Astrocyte (in vitro differentiated cells and primary cell): ENCODE results near the gene ADIPOR2. TPM values are rescaled to one million over a fixed set of nuclear protein-coding genes. Genes with fewer than 3 reads are reported as not detected.

Experiments used
- DNase-seq: peaks from one replicate; pipeline ENCODE4 v3.0.0-alpha.2; 2010; ENCODE audit warnings: low read depth
- FAIRE-seq: peaks from 2 replicates; lab custom pipeline; 2011; peaks lifted over from hg19 to GRCh38; lab: Jason Lieb, UNC
- H2AFZ ChIP-seq: 2 replicates; pipeline ENCODE4 v1.6.0; 2012; ENCODE audit warnings: low read depth, low read length, inconsistent platforms
- H3K27ac ChIP-seq: 2 replicates; pipeline ENCODE4 v1.5.1; 2011; ENCODE audit warnings: low read depth, low read length, inconsistent platforms
- H3K27me3 ChIP-seq: 2 replicates; pipeline ENCODE4 v1.6.0; 2011; ENCODE audit warnings: low read length, inconsistent platforms; ENCODE audit not compliant: insufficient read depth
- H3K36me3 ChIP-seq: 2 replicates; pipeline ENCODE4 v1.5.1; 2011; ENCODE audit warnings: low read length, inconsistent platforms; ENCODE audit not compliant: insufficient read depth
- H3K4me1 ChIP-seq: 2 replicates; pipeline ENCODE4 v1.5.1; 2011; ENCODE audit warnings: low read length, inconsistent platforms; ENCODE audit not compliant: insufficient read depth
- H3K4me2 ChIP-seq: 2 replicates; pipeline ENCODE4 v1.6.0; 2012; ENCODE audit warnings: low read length, inconsistent platforms
- H3K4me3 ChIP-seq: 2 replicates; pipeline ENCODE4 v1.5.1; 2011; ENCODE audit warnings: low read depth, mild to moderate bottlenecking, low read length, inconsistent platforms; ENCODE audit not compliant: insufficient read depth
- H3K79me2 ChIP-seq: 2 replicates; pipeline ENCODE4 v1.6.0; 2012; ENCODE audit warnings: mild to moderate bottlenecking, low read length, inconsistent platforms; ENCODE audit not compliant: insufficient read depth
- H3K9ac ChIP-seq: 2 replicates; pipeline ENCODE4 v1.6.0; 2012; ENCODE audit warnings: mild to moderate bottlenecking, low read length, inconsistent platforms
- H3K9me3 ChIP-seq: 2 replicates; pipeline ENCODE4 v1.5.1; 2012; ENCODE audit warnings: low read depth, mild to moderate bottlenecking, low read length, inconsistent platforms; ENCODE audit not compliant: insufficient read depth
- H4K20me1 ChIP-seq: 2 replicates; pipeline ENCODE4 v1.6.0; 2012; ENCODE audit warnings: low read length, inconsistent platforms; ENCODE audit not compliant: insufficient read depth
- H3K27ac Mint-ChIP-seq: one replicate; pipeline ENCODE4 v1.8.0; 2021; ENCODE audit warnings: mild to moderate bottlenecking, mixed read lengths; ENCODE audit not compliant: unreplicated experiment
- H3K27me3 Mint-ChIP-seq: one replicate; pipeline ENCODE4 v1.8.0; 2021; ENCODE audit warnings: low read depth, mixed read lengths; ENCODE audit not compliant: unreplicated experiment
- H3K36me3 Mint-ChIP-seq: one replicate; pipeline ENCODE4 v1.8.0; 2021; ENCODE audit warnings: low read depth, mixed read lengths; ENCODE audit not compliant: unreplicated experiment
- H3K4me1 Mint-ChIP-seq: one replicate; pipeline ENCODE4 v1.8.0; 2021; ENCODE audit warnings: low read depth, mixed read lengths; ENCODE audit not compliant: unreplicated experiment
- H3K4me3 Mint-ChIP-seq: one replicate; pipeline ENCODE4 v1.8.0; 2021; ENCODE audit warnings: mild to moderate bottlenecking, moderate library complexity, mixed read lengths; ENCODE audit not compliant: unreplicated experiment
- H3K9me3 Mint-ChIP-seq: one replicate; pipeline ENCODE4 v1.8.0; 2021; ENCODE audit warnings: mild to moderate bottlenecking, mixed read lengths; ENCODE audit not compliant: unreplicated experiment
- EZH2 ChIP-seq: IDR thresholded peaks from 2 replicates; pipeline ENCODE4 v1.6.1; 2012; ENCODE audit warnings: mild to moderate bottlenecking, low read length, inconsistent platforms; ENCODE audit not compliant: insufficient read depth
- total RNA-seq: library from RNA; stranded (reverse); gene quantifications from 2 replicates; pipeline ENCODE4 v1.2.1, GENCODE V29; 2021
- TF ChIP-seq, protein P1 (sequence below): IDR thresholded peaks from 2 replicates; pipeline ENCODE4 v1.5.1; 2011; ENCODE audit warnings: low read depth, mild to moderate bottlenecking, inconsistent platforms, low read length, moderate library complexity; ENCODE audit not compliant: insufficient read depth

The ADIPOR2 gene
- total RNA-seq, 1 donor from 2014 or later = 56.6 TPM

DNA sequence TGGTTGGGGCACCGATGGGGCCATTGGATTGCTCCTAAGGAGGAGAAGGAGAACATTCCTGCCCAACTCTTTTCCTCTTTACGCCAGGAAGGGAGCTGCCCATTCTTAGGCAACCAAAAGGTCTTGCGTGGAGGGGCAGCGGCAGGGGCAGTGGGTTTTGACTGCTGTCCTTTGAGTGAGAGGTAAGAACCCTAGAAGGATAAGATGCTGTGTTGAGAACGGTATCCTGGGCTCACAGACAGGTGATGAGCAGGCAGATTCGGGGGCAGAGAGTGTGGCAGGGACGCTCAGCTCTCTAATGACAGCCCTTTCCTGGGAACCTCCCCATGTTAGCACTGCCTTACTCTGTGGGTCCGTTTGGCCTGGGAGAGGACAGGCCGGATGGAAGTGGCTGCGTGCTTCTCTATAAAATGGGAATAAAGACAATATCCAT lies 142.7 kb downstream of the ADIPOR2 start:
- DNase-seq = no peak
- Histone ChIP-seq H3K4me3 (no peak overlapping the region), H3K27ac (no peak overlapping the region), H3K27me3 (peaks cover 30% of the 10 kb centered on the region), H3K36me3 (no peaks in the 10 kb centered on the region), H3K9ac (no peak overlapping the region), H3K9me3 (no peaks in the 10 kb centered on the region), H3K4me1 (peaks cover 11% of the 10 kb centered on the region), H3K79me2 (no peaks in the 10 kb centered on the region), H3K4me2 (no peak overlapping the region), H4K20me1 (no peaks in the 10 kb centered on the region), H2AFZ (no peak overlapping the region)
- H3K9me3 Mint-ChIP-seq = no peaks in the 10 kb centered on the region
- no peaks in the 10 kb centered on the region for H3K36me3 Mint-ChIP-seq
- TF ChIP-seq, protein P1, sequence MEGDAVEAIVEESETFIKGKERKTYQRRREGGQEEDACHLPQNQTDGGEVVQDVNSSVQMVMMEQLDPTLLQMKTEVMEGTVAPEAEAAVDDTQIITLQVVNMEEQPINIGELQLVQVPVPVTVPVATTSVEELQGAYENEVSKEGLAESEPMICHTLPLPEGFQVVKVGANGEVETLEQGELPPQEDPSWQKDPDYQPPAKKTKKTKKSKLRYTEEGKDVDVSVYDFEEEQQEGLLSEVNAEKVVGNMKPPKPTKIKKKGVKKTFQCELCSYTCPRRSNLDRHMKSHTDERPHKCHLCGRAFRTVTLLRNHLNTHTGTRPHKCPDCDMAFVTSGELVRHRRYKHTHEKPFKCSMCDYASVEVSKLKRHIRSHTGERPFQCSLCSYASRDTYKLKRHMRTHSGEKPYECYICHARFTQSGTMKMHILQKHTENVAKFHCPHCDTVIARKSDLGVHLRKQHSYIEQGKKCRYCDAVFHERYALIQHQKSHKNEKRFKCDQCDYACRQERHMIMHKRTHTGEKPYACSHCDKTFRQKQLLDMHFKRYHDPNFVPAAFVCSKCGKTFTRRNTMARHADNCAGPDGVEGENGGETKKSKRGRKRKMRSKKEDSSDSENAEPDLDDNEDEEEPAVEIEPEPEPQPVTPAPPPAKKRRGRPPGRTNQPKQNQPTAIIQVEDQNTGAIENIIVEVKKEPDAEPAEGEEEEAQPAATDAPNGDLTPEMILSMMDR = no peak
- TF ChIP-seq EZH2 = no peak
- peaks cover 13% of the 10 kb centered on the region for H3K4me1 Mint-ChIP-seq
- no peak overlapping the region for H3K4me3 Mint-ChIP-seq
- H3K27me3 Mint-ChIP-seq = peaks cover 56% of the 10 kb centered on the region
- H3K27ac Mint-ChIP-seq = no peak overlapping the region
- no peak for FAIRE-seq

DNA sequence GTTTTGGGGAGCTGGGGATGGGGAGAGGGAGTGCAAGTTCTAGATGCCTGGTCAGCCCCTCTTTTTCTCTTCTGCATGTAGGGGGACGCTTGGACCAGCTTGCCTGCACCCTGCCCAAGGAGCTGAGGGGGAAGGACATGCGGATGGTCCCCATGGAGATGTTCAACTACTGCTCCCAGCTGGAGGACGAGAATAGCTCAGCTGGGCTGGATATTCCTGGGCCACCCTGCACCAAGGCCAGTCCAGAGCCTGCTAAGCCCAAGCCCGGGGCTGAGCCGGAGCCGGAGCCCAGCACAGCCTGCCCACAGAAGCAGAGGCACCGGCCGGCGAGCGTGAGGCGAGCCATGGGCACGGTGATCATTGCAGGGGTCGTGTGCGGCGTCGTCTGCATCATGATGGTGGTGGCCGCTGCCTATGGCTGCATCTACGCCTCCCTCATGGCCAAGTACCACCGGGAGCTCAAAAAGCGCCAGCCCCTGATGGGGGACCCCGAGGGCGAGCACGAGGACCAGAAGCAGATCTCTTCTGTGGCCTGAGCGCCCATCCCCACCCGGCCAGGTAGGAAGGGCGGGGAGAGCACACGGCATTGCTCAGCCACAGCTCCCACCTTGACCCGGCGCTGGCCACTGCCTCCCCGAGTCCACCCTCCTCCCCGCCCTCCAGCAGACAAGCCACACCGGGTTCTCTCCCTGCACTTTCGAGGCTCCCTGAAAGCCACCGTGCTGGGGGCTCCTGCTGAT lies 143.5 kb downstream of the ADIPOR2 start:
- peaks cover 11% of the 10 kb centered on the region for H3K4me1 ChIP-seq

More for the DNA sequence above, 143.5 kb downstream of the ADIPOR2 start:
- Histone ChIP-seq H3K27ac (no peak overlapping the region), H3K79me2 (no peaks in the 10 kb centered on the region), H4K20me1 (no peaks in the 10 kb centered on the region), H3K9ac (no peak overlapping the region), H3K36me3 (no peaks in the 10 kb centered on the region), H3K9me3 (no peaks in the 10 kb centered on the region), H3K27me3 (peaks cover 33% of the 10 kb centered on the region), H3K4me3 (no peak overlapping the region), H2AFZ (no peak overlapping the region), H3K4me2 (no peak overlapping the region)
- Mint-ChIP-seq H3K4me3 (no peak overlapping the region), H3K36me3 (no peaks in the 10 kb centered on the region), H3K27ac (no peak overlapping the region), H3K27me3 (peaks cover 53% of the 10 kb centered on the region), H3K9me3 (no peaks in the 10 kb centered on the region), H3K4me1 (peaks cover 13% of the 10 kb centered on the region)
- DNase-seq = no peak
- TF ChIP-seq, protein P1 = no peak
- no peak for TF ChIP-seq EZH2
- no peak for FAIRE-seq
